Fibroblast of upper back skin (primary cell): ENCODE results near the gene SLC35F3.

Source experiments
- DNase-seq: peaks from one replicate; pipeline ENCODE4 v3.0.0-alpha.2; 2013

SLC35F3 gene

DNA sequence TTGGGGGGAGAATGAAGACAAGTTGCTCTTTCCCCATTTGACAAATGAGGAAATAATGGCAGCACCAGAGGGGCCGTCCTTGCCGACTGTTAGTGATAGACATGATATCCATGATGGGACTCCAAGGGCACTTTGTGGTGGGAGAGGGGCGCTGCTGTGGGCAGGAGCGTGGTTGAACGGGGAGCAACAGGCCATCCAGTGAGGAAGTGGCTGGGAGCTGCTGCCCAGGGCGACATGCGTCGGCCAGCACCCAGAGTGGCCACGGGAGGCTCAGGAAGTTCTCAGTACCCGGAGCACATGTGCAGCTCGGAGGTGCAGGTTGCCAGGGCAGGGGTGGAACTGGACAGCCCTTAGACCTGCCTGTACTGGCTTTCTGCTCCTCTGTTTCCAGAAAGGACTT lies 71.0 kb downstream of the SLC35F3 start:
- DNase-seq: no peak

DNA sequence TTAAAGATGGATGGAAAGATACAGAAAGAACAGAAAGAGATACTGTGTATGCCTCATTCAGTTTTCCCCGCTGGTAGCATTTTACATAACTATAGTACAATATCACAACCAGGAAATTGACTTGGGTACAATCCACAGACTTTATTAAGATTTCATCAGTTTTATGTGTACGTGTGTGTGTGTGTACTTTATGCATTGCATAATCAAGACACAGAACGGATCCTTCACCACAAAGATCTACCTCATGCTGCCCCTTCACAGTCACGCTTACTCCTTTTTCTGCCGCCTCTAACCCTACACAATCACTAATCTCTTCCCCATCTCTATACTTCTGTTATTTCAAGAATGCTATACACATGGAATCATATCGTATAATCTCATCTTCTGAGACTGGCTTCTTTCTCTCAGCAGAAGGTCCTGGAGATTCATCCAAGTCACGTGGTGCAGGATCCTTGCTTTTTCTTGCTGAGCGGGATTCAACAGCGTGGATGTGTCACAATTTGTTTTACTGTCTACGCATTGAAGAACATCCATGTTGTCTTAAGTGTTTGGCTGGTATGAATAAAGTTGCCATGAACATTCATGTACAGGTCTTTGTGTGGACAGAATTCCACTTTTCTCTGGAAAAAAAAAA lies 76.7 kb downstream of the SLC35F3 start:
- no peak for DNase-seq

GRCh38 chr1:233982827-233983518 lies 78.5 kb downstream of the SLC35F3 start:
- DNase-seq: no peak

GRCh38 chr1:233983811-233984210 lies 79.3 kb downstream of the SLC35F3 start:
- no peak for DNase-seq

DNA sequence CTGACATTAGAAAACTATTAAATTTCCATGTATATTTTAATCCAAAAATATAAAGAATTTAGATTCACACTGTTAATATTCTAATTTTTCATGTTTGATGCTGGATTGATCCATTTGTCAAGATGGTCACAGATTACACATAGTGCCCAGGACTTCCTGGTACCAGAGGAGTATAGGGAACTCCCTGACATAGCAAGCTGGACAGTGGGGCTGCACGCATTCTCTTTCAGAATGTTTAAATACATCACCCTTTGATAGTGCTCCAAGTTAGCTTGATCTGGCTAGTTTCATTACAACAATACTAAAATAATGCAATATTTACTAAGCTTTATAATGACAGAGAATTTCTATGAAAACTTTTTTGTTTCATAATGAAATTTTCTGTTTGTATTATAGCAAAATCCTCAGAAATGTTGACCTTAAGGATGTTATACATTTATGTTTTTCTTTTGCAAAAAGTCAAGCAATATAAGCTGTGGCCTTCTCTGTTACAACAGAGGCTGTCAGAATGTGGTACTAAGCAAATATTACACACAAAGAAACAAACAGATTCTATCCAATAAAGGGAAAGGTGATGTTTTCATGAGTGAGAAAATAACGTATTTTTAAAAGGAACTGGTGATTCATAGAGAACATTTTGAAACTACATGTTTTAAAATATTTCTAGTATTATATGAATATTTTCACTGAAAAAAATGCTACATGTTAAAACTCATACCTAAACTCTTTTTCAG lies 84.7 kb downstream of the SLC35F3 start:
- DNase-seq: no peak

DNA sequence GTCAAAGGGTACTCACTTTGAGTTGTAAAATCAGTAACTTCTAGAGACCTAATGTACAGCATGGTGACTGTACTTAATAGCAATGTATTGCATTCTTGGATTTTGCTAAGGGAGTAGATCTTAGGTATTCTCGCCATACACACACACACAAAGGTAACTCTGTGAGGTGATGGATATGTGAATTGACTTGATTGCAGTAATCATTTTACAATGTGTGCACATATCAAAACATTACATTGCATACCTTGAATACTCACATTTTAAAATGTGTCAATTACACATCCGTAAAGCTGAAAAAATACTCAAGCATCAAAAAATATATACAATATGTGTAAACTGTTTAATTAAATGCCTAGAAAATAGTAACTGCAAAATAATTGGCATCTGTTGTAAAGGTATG lies 86.0 kb downstream of the SLC35F3 start:
- no peak for DNase-seq

DNA sequence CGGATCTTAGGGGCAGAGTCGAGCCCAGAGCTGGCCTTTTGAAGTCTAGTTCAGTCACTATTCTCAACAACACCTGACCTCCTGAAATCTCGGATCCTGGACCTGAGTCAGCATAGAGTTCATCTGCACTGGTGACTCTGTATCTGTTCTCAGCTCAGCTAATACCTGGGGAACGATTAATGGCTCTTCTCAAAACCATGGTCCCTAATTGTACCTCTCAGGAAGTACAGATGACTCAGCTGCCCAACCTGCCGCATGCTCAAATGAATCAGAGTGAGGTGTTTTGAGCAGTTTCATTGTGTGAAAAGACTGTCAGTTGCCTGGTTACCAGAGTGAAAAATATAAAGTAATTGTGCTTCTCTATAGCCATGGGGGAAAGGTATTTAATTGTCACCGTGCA lies 89.2 kb downstream of the SLC35F3 start:
- no peak for DNase-seq

DNA sequence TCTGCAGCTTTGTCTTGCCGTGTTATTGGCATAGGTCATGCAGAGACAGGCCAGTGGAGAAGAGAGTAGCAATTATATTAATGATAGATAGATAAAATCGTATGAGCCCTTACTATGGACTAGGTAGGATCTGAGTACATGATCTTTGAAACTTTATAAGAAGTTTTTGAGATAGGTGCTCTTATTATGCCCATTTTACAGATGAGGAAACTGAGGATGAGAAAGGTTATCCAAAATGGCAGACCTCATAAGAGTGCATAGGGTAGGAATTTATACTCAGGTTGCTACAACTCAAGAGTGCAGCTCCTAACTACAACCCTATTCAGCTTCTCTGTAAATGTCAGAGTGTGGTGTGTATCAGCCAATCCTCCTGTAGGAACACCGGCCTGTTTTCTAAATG lies 89.6 kb downstream of the SLC35F3 start:
- DNase-seq: no peak

DNA sequence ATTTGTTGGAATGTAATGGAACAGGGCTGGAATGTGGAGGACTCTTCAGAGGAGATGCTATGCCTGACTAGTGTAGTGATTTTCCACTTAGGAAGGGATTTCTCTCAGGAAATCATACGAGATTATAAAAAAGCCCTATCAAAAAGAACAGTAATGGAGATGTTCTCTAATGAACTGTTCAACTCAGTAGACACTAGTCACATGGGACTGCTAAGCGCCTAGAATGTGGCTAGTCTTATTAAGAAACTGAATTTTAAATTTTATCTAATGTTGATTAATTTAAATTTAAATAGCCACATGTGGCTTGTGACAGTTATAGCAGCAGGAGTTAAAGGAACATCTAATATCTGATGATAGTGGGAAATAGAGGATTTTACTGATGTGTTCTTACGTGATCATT lies 94.0 kb downstream of the SLC35F3 start:
- no peak for DNase-seq

DNA sequence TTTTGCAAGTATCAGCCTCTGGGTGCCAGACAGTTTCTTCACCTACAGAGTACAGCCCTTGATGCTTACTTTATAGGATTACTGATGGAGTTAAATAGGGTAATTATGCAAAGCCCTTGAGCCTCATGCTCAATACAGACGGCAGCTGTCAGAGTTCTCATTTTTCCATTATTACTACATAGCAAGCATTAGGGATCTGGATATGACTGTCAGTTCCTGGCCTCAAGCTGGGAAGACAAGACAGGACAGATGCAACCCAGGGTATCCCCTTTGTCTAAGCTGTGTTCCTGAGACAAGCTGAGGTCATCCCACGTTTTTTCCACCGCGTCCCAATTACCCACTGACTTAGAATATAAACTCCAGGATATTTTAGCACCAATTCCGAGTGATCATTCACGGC lies 94.4 kb downstream of the SLC35F3 start:
- no peak for DNase-seq

GRCh38 chr1:234000557-234001041 lies 96.1 kb downstream of the SLC35F3 start:
- no peak for DNase-seq

DNA sequence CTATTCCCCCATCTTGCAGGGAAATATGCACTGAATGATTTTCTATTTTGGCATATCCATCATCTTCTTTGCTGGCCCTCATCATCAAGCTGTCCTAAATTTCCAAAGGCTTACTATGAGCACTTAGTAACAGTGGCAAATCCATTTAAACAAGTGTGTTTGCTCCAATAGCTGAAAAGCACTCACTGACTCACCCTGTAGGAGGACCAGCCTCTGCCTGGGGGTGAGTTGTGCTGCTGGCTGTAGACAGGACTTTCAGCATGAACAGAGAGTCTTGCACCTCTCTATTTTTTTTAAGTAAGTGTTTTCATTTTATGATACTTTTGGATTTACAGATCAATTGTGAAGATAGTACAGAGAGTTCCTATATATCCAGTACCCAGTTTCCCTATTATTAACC lies 97.3 kb downstream of the SLC35F3 start:
- DNase-seq: no peak

- DNase-seq: no peak
Measured at GRCh38 chr1:234004591-234004990, 100.1 kb downstream of the SLC35F3 start.

GRCh38 chr1:234007684-234008083 lies 103.2 kb downstream of the SLC35F3 start:
- no peak for DNase-seq

DNA sequence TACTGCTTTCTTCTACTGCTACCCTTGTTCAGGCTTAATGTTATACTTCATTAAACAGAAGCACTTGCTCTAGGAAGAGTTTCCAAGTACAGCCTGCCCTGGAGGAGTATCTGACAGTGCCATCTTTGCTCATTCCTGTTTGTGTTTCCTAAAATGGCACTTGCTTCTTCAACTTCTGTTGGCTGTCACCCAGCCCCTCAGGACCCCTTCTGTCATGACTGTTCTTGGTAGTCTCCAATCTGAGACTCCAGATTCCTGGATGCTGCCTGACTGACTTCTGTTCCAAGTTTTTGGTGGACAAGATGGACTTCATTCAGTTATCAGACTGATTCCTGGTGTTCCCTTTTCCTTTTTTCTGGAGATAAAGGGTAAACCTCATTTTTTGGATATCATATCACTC lies 104.1 kb downstream of the SLC35F3 start:
- no peak for DNase-seq

GRCh38 chr1:234009668-234010067 lies 105.2 kb downstream of the SLC35F3 start:
- DNase-seq: no peak

GRCh38 chr1:234014208-234014607 lies 109.7 kb downstream of the SLC35F3 start:
- DNase-seq: no peak

- DNase-seq: no peak
Measured at GRCh38 chr1:234018816-234019215, 114.3 kb downstream of the SLC35F3 start.

- DNase-seq: no peak
Measured at GRCh38 chr1:234019387-234019786, 114.9 kb downstream of the SLC35F3 start.

DNA sequence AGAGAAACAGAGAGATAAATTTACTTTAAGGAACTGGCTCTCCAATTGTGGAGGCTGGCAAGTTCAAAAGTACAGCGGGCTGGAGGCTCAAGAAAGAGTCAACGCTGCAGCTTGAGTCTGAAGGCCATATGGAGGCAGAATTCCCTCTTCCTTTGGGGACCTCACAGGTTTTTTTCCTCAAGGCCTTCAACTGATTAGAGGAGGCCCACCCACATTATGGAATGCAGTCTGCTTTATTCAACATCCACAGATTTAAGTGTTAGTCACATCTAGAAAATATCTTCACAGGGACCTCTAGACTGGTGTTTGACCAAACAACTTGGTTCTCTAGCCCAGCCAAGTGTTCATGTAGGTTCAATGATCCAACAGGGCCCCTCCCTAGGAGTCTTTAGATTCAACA lies 117.8 kb downstream of the SLC35F3 start:
- no peak for DNase-seq

DNA sequence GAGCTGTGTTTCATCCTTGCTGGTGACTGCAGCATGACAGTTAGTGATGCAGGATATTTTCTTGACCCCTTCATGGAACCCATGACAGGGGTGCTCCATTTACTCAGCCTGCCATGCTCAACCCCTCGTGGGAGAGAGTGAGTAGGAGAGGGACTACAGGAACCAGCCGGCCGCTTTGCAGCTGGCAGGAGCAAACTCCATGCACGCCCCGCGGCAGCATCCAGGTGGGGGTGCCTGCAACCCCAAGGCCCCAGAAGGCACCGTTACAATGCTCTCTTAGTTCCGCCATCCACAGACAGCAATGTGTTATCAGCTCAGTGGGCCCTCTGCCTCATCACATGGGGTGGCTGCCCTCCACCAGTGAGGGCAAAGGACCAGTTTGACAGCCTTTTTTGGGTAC lies 135.1 kb downstream of the SLC35F3 start:
- DNase-seq: no peak

- DNase-seq: no peak
Measured at GRCh38 chr1:234040446-234041317, 136.2 kb downstream of the SLC35F3 start.

- no peak for DNase-seq
Measured at GRCh38 chr1:234044079-234044478, 139.6 kb downstream of the SLC35F3 start.
